ENCODE measurements around the gene CCNL2. TPM values are rescaled to one million over a fixed set of nuclear protein-coding genes. Genes with fewer than 3 reads are reported as not detected.

CCNL2 gene
- total and polyA plus RNA-seq, 2 of the 13 experiments (the other 11 are each of a cell fraction or from before 2014, with no cell fraction given), result 105 to 340 TPM

DNA sequence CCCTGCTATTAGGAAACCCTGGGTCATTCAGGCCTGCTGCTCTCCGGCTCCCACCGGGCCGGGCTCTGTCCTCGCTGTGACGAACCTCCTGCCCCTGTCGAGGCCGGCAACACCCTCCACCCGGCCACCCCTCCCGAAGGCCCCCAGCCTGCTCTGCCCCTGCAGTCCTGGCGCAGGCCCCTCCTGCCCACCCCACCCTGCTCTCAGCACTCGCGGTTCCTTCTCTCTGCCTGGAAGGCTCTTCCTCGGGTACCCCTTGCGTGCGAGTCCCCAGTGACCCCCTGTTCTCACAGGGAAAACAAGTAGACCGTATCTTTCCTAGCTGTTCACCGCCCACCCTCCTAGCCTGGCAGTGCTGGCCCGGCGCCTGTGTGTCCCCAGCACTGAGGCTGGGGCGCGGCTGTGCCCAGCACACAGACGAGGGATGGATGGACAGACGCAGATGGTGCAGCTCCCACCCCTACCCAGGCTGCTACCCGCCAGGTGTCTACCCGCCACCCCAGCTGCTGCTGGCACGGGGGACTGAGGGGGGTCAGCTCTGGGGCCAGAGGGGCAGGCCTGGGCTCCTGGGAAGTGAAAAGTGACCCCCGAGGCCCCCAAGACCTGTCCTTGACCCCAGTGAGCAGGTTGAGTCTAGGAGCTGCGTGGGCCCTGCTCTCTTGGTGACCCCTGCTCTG, 33.3 kb upstream of the CCNL2 start (continued):
- TF ChIP-seq, protein P1, sequence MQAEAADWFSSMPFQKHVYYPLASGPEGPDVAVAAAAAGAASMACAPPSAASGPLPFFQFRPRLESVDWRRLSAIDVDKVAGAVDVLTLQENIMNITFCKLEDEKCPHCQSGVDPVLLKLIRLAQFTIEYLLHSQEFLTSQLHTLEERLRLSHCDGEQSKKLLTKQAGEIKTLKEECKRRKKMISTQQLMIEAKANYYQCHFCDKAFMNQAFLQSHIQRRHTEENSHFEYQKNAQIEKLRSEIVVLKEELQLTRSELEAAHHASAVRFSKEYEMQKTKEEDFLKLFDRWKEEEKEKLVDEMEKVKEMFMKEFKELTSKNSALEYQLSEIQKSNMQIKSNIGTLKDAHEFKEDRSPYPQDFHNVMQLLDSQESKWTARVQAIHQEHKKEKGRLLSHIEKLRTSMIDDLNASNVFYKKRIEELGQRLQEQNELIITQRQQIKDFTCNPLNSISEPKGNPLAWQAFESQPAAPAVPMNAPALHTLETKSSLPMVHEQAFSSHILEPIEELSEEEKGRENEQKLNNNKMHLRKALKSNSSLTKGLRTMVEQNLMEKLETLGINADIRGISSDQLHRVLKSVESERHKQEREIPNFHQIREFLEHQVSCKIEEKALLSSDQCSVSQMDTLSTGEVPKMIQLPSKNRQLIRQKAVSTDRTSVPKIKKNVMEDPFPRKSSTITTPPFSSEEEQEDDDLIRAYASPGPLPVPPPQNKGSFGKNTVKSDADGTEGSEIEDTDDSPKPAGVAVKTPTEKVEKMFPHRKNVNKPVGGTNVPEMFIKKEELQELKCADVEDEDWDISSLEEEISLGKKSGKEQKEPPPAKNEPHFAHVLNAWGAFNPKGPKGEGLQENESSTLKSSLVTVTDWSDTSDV (CRISPR knock-in tag; IDR thresholded peaks at IDR 0.05), result no peak
- TF ChIP-seq, protein P2, sequence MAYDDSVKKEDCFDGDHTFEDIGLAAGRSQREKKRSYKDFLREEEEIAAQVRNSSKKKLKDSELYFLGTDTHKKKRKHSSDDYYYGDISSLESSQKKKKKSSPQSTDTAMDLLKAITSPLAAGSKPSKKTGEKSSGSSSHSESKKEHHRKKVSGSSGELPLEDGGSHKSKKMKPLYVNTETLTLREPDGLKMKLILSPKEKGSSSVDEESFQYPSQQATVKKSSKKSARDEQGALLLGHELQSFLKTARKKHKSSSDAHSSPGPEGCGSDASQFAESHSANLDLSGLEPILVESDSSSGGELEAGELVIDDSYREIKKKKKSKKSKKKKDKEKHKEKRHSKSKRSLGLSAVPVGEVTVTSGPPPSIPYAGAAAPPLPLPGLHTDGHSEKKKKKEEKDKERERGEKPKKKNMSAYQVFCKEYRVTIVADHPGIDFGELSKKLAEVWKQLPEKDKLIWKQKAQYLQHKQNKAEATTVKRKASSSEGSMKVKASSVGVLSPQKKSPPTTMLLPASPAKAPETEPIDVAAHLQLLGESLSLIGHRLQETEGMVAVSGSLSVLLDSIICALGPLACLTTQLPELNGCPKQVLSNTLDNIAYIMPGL (CRISPR knock-in tag; IDR thresholded peaks at IDR 0.05; ENCODE audit: borderline replicate concordance in 1 of 2, low read depth in 1 of 2), result 0 out of 4 replicates have a peak, but pooled peaks of 1 of the 2 experiments have one; percentile 1
- TF ChIP-seq TBX2 (CRISPR knock-in tag; IDR thresholded peaks at IDR 0.05; ENCODE audit: borderline replicate concordance), result peak; percentile 39; the same call in 1 of the 2 replicates
- TF ChIP-seq, protein P3, sequence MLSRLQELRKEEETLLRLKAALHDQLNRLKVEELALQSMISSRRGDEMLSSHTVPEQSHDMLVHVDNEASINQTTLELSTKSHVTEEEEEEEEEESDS (CRISPR knock-in tag; IDR thresholded peaks at IDR 0.05; ENCODE audit: borderline replicate concordance), result no peak

DNA sequence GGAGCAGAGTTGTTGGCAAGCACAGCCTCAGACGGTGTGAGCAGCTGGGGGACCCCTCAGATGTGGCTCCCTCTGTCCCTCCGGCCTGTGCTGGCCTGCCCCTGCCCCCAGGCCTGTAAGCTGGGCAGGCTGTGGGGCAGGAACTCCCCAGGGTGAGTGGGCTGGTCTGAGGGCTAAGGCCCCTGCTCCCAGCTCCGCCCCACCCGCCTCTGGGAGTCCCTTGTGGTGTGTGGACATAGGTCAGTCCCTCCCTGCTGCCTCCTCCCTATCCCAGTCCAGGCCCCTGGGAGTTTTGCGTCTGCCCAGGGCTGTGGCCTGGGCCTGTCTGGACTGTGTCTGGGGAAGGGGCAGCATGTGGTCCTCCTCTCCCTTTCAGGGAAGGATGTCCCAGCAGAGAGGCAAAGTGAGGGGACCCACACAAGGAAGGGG, 32.7 kb upstream of the CCNL2 start:
- intact Hi-C loops (cut with micrococcal nuclease; ENCODE audit: unreplicated experiment), result no loop called here
- WGBS (ENCODE audit: low lambda C conversion rate), result 0% methylated on average over 3 of the region's 5 CpGs
- ATAC-seq (peak; percentile 68), DNase-seq (ENCODE audit: low spot score) (peak; percentile 87), FAIRE-seq (peak; percentile 90)
- Histone ChIP-seq H3K36me3 (replicated peaks in 1 of 2; ENCODE audit: control insufficient read depth in 1 of 2, insufficient read depth in 2 of 2, low read length in 2 of 2) (no peaks in the 10 kb centered on the region), H4K20me1 (ENCODE audit: insufficient read depth, low read length) (no peaks in the 10 kb centered on the region), H3K9ac (ENCODE audit: insufficient read depth, low read depth, low read length) (peak overlapping the region; percentile 88), H3K4me2 (ENCODE audit: low read depth, low read length) (peak overlapping the region; percentile 89), H2AFZ (ENCODE audit: low read length) (no peak overlapping the region), H3K9me3 (ENCODE audit: low read length) (no peaks in the 10 kb centered on the region), H3K4me3 (replicated peaks in 1 of 3; ENCODE audit: insufficient read depth in 1 of 3, low read depth in 2 of 3, low read length in 3 of 3) (peak overlapping the region; percentile 72 to 88 (median 79)), H3K4me1 (ENCODE audit: insufficient read depth, low read length) (peaks cover 47% of the 10 kb centered on the region), H3K79me2 (ENCODE audit: insufficient read depth, low read length) (peaks cover 20% of the 10 kb centered on the region), H3K27ac (ENCODE audit: extremely low read length, insufficient read depth, low read length) (peak overlapping the region; percentile 94), H3K27me3 (ENCODE audit: control insufficient read depth in 1 of 2, insufficient read depth in 2 of 2, low read length in 2 of 2) (no peaks in the 10 kb centered on the region)
- BruUV-seq (replicated peaks), result no TSS peak
- in situ Hi-C loops (cut with HindIII; ENCODE audit: extremely low pct_ligation_motif_present, low pct_unique_long_range_greater_than_20kb), result no loop called here
- CTCF ChIA-PET (ENCODE audit: low intra/inter-chr PET ratio, low total read pairs), result no interaction called here
- POLR2A ChIA-PET, result interaction anchor here (0.6 to 11.0 kb wide), 12 partner anchors 8 to 127 kb away, joined by 3 to 355 read pairs (median 16); partner anchors contain the start of genes ANKRD65, AURKAIP1, CCNL2 and MRPL20
- TF ChIP-seq, protein P4, sequence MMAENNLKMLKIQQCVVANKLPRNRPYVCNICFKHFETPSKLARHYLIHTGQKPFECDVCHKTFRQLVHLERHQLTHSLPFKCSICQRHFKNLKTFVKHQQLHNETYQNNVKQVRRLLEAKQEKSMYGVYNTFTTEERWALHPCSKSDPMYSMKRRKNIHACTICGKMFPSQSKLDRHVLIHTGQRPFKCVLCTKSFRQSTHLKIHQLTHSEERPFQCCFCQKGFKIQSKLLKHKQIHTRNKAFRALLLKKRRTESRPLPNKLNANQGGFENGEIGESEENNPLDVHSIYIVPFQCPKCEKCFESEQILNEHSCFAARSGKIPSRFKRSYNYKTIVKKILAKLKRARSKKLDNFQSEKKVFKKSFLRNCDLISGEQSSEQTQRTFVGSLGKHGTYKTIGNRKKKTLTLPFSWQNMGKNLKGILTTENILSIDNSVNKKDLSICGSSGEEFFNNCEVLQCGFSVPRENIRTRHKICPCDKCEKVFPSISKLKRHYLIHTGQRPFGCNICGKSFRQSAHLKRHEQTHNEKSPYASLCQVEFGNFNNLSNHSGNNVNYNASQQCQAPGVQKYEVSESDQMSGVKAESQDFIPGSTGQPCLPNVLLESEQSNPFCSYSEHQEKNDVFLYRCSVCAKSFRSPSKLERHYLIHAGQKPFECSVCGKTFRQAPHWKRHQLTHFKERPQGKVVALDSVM (CRISPR knock-in tag; IDR thresholded peaks at IDR 0.05), result peak; percentile 65
- TF ChIP-seq, protein P5, sequence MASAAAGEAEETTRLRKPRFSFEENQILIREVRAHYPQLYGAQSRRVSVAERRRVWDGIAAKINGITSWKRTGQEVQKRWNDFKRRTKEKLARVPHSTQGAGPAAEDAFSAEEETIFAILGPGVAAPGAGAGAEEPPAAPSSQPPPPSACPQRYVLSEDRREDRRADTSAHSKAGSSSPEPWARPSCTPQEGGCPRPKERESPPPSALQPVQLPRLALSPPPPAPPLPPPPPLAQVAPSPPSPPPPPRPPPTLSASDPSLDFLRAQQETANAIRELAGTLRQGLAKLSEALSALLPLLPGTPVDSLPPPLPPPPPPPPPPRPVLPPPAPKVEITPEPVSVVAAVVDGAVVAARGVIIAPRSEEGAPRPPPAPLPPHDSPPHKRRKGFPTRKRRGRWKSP (CRISPR knock-in tag; IDR thresholded peaks at IDR 0.05), result peak; percentile 55; the same call in 1 of the 2 replicates
- TF ChIP-seq ZNF274 (CRISPR knock-in tag; IDR thresholded peaks at IDR 0.05) (peak; percentile 71), KDM3A (CRISPR knock-in tag; IDR thresholded peaks at IDR 0.05; ENCODE audit: low read depth) (0 out of 2 replicates have a peak, but pooled peaks have one; percentile 57), WIZ (CRISPR knock-in tag; IDR thresholded peaks at IDR 0.05) (no peak), ZNF761 (CRISPR knock-in tag; conservative IDR thresholded peaks at IDR 0.05) (no peak; the same call in 1 of the 2 replicates), KDM5B (CRISPR knock-in tag; IDR thresholded peaks at IDR 0.05; ENCODE audit: borderline replicate concordance) (no peak)
- TF ChIP-seq, protein P6, sequence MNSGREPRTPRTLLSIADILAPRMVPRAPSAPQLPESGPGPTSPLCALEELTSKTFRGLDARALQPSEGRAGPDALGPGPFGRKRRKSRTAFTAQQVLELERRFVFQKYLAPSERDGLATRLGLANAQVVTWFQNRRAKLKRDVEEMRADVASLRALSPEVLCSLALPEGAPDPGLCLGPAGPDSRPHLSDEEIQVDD (CRISPR knock-in tag; IDR thresholded peaks at IDR 0.05; ENCODE audit: borderline replicate concordance), result 0 out of 2 replicates have a peak, but pooled peaks have one; percentile 25
